Smooth muscle cell (in vitro differentiated cells): ENCODE measurements around the gene PRDM1. TPM values are rescaled to one million over a fixed set of nuclear protein-coding genes. Genes with fewer than 3 reads are reported as not detected.

Experiments
- DNase-seq: peaks from one replicate; lab custom pipeline; 2025; ENCODE audit not compliant: unreplicated experiment; lab: John Stamatoyannopoulos, UW
- H2AFZ ChIP-seq: fragments of 200-600 bp; sonication (generic); 2 replicates; pipeline ENCODE4 v1.6.0; 2016; ENCODE audit warnings: antibody characterized with exemption, low read depth, mild to moderate bottlenecking
- H3F3A ChIP-seq: fragments of 200-600 bp; sonication (generic); 2 replicates; pipeline ENCODE4 v1.6.0; 2017; ENCODE audit warnings: antibody characterized with exemption, low read depth
- H3K27ac ChIP-seq: fragments of 200-600 bp; sonication (generic); 2 replicates; pipeline ENCODE4 v1.5.1; 2016; ENCODE audit warnings: low read depth, mild to moderate bottlenecking
- H3K27me3 ChIP-seq: fragments of 200-600 bp; sonication (generic); 2 replicates; pipeline ENCODE4 v1.6.1; 2016; ENCODE audit warnings: low read depth, mild to moderate bottlenecking
- H3K36me3 ChIP-seq: fragments of 200-600 bp; sonication (generic); 2 replicates; pipeline ENCODE4 v1.5.1; 2016; ENCODE audit warnings: low read depth
- H3K4me1 ChIP-seq: fragments of 200-600 bp; sonication (generic); 2 replicates; pipeline ENCODE4 v1.5.1; 2016; ENCODE audit warnings: low read depth
- H3K4me2 ChIP-seq: fragments of 200-600 bp; sonication (generic); 2 replicates; pipeline ENCODE4 v1.6.0; 2016; ENCODE audit warnings: mild to moderate bottlenecking
- H3K4me3 ChIP-seq: fragments of 200-600 bp; sonication (generic); 2 replicates; pipeline ENCODE4 v1.5.1; 2016; ENCODE audit warnings: mild to moderate bottlenecking
- H3K79me2 ChIP-seq: fragments of 200-600 bp; sonication (generic); 2 replicates; pipeline ENCODE4 v1.6.0; 2016; ENCODE audit warnings: low read depth, mild to moderate bottlenecking
- H3K9ac ChIP-seq: fragments of 200-600 bp; sonication (generic); 2 replicates; pipeline ENCODE4 v1.6.0; 2016; ENCODE audit warnings: low read depth
- H3K9me3 ChIP-seq: fragments of 200-600 bp; sonication (generic); replicated peaks from 2 replicates; pipeline ENCODE4 v1.5.1; 2016; ENCODE audit warnings: low read depth
- H4K20me1 ChIP-seq: fragments of 200-600 bp; sonication (generic); 2 replicates; pipeline ENCODE4 v1.6.0; 2016; ENCODE audit warnings: low read depth
- CTCF ChIP-seq: fragments of 200-600 bp; sonication (generic); IDR thresholded peaks from 2 replicates; pipeline ENCODE4 v1.5.1; 2017; ENCODE audit warnings: borderline replicate concordance, mild to moderate bottlenecking, antibody characterized with exemption; ENCODE audit not compliant: insufficient read depth, poor library complexity, severe bottlenecking
- WGBS: methylation state at CpG from one replicate; pipeline ENCODE4 v1.1.7; 2016; ENCODE audit warnings: low lambda C conversion rate; 5-methylcytosine and 5-hydroxymethylcytosine counted together
- polyA plus RNA-seq: library from polyadenylated mRNA; unstranded; fragments of >200 nt; fragmentation: Nextera tagmentation; extraction: Ambion mirVana; gene quantifications from 2 replicates; pipeline ENCODE4 v1.2.1, GENCODE V29; 2016
- total RNA-seq: library from RNA; depleted of rRNA; stranded (reverse); fragments of >200 nt; gene quantifications from 2 replicates; pipeline ENCODE4 v1.2.3, GENCODE V29; 2014

Gene PRDM1
- total and polyA plus RNA-seq, 2 experiments from 2014 or later = 15.1 to 15.6 TPM

- DNase-seq = no peak
- no peak overlapping the region for H2AFZ ChIP-seq
- H3K27ac ChIP-seq = no peak overlapping the region
- H3K4me2 ChIP-seq = no peak overlapping the region
- no peaks in the 10 kb centered on the region for H3K36me3 ChIP-seq
- H3K4me3 ChIP-seq = no peak overlapping the region
- H4K20me1 ChIP-seq = no peaks in the 10 kb centered on the region
- peaks cover 49% of the 10 kb centered on the region for H3K27me3 ChIP-seq
- no peaks in the 10 kb centered on the region for H3F3A ChIP-seq
- no peak for TF ChIP-seq CTCF
- no peak overlapping the region for H3K9ac ChIP-seq
- H3K4me1 ChIP-seq = peaks cover 8% of the 10 kb centered on the region
- H3K9me3 ChIP-seq = no peaks in the 10 kb centered on the region
- 45% methylated on average over 1 of the region's 1 CpG for WGBS
- no peaks in the 10 kb centered on the region for H3K79me2 ChIP-seq
Measured at GRCh38 chr6:106056746-106057390, 29.3 kb upstream of the PRDM1 start.

- WGBS = 85% methylated on average over 2 of the region's 2 CpGs
- Histone ChIP-seq H3K4me3 (no peak overlapping the region), H3K9me3 (no peaks in the 10 kb centered on the region), H4K20me1 (no peaks in the 10 kb centered on the region), H3K27me3 (peaks cover 42% of the 10 kb centered on the region), H3K79me2 (no peaks in the 10 kb centered on the region), H3K9ac (no peak overlapping the region), H3F3A (peaks cover 5% of the 10 kb centered on the region), H3K27ac (no peak overlapping the region), H3K4me1 (peaks cover 16% of the 10 kb centered on the region), H3K4me2 (no peak overlapping the region), H3K36me3 (no peaks in the 10 kb centered on the region), H2AFZ (no peak overlapping the region)
- TF ChIP-seq CTCF = no peak
- DNase-seq = no peak
Measured at GRCh38 chr6:106059331-106059730, 26.8 kb upstream of the PRDM1 start.

- WGBS = 92% methylated on average over 3 of the region's 3 CpGs
- TF ChIP-seq CTCF = no peak
- H3K9ac ChIP-seq = no peak overlapping the region
- H3K4me3 ChIP-seq = no peak overlapping the region
- no peaks in the 10 kb centered on the region for H3K9me3 ChIP-seq
- peaks cover 5% of the 10 kb centered on the region for H3F3A ChIP-seq
- DNase-seq = no peak
- H3K4me1 ChIP-seq = peaks cover 16% of the 10 kb centered on the region
- no peak overlapping the region for H2AFZ ChIP-seq
- H3K79me2 ChIP-seq = no peaks in the 10 kb centered on the region
- H3K27ac ChIP-seq = no peak overlapping the region
- H3K36me3 ChIP-seq = no peaks in the 10 kb centered on the region
- no peak overlapping the region for H3K4me2 ChIP-seq
- H4K20me1 ChIP-seq = no peaks in the 10 kb centered on the region
- peaks cover 42% of the 10 kb centered on the region for H3K27me3 ChIP-seq
Measured at GRCh38 chr6:106060167-106060566, 26.0 kb upstream of the PRDM1 start.

GRCh38 chr6:106063448-106063850 is 22.7 kb upstream of the PRDM1 start:
- WGBS = 67% methylated on average over 2 of the region's 2 CpGs
- Histone ChIP-seq H3K27me3 (peaks cover 59% of the 10 kb centered on the region), H2AFZ (no peak overlapping the region), H3F3A (peaks cover 5% of the 10 kb centered on the region), H3K27ac (peak overlapping the region; percentile 34), H3K4me1 (peaks cover 8% of the 10 kb centered on the region), H3K4me3 (no peak overlapping the region), H4K20me1 (no peaks in the 10 kb centered on the region), H3K9me3 (no peaks in the 10 kb centered on the region), H3K36me3 (no peaks in the 10 kb centered on the region), H3K9ac (no peak overlapping the region), H3K4me2 (no peak overlapping the region), H3K79me2 (no peaks in the 10 kb centered on the region)
- no peak for DNase-seq
- no peak for TF ChIP-seq CTCF
